ENCODE results near the gene C12orf50. TPM values are rescaled to one million over a fixed set of nuclear protein-coding genes. Genes with fewer than 3 reads are reported as not detected.

The C12orf50 gene, protein sequence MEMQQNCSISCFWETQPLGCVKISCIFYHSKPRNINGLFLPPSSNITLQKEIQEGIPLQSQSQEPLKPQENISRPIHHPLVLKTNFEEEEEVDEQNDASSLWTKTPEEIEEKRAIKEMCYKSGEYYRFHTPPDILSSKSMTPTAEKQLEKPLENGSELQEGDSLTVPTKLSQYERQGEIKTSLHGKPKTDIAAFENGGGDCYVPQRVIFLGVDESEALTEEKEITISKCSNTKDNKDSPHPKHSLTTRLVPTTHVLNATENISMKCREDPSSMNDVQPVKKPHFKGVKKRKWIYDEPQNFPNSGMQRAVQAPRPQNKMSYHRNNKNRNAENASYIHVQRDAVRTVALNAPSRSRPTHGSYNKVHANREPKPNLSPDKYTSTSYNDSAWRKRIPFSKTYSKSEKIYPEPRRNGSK
- total RNA-seq, result not detected in 2 replicates

DNA sequence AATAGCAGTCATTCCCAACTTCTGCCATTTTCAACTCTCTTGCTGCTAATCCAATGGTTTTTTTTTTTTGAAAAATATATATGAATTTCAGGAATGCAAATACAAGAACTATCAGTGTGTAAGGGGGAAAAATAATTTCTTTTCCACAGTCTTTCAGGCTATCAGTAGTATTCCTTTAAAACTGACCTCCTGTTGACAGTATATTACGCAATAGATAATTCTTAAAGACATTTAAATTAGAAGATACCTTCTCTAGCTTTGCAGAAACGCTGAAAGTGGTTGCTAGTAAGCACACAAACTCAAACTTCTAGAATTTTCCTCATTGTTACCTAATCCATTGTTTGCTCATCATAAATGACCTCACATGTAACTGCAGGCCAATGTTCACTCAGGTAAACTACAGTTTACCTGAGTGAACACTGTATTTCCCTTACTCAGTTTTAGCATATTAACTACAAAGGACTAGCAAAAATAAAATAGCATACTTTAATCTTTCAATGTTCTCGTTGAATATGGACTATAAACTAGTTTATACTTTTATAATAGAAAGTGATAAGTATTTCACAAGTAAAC, at the start of gene C12orf50:
C12orf50 (minus strand) TSS at position 309 of the 573 bp plus-strand sequence. CDS start 2,439 bp downstream, outside the sequence.

Other genes with a start within 250 kb of the C12orf50 start
- 24.3 and 24.7 TPM in 2 replicates for gene CEP290, start 112.7 kb upstream of the C12orf50 start, total RNA-seq
- gene TMTC3, start 112.9 kb upstream of the C12orf50 start, total RNA-seq, result 55.5 and 74.5 TPM in 2 replicates

All from smooth muscle cell of the umbilical artery (primary cell).